Ectodermal cell (in vitro differentiated cells): ENCODE data around the gene RBMS3.
"Not testable (repeated sequence)": the region's sequence is repeated elsewhere in the genome, so short reads cannot be mapped to it uniquely, and the experiment has no call there.

Experiments
- H3K27ac ChIP-seq: 2 replicates; pipeline ENCODE4 v1.7.0; 2013; ENCODE audit warnings: mild to moderate bottlenecking, low read depth, low read length; ENCODE audit not compliant: insufficient read depth, poor library complexity, severe bottlenecking
- H3K27me3 ChIP-seq: 2 replicates; pipeline ENCODE4 v1.7.0; 2013; ENCODE audit warnings: mild to moderate bottlenecking, low read length; ENCODE audit not compliant: insufficient read depth, control insufficient read depth, poor library complexity, severe bottlenecking
- H3K36me3 ChIP-seq: one replicate; pipeline ENCODE4 v1.7.0; 2013; ENCODE audit warnings: low read length; ENCODE audit not compliant: control insufficient read depth, insufficient read depth
- H3K4me1 ChIP-seq: one replicate; pipeline ENCODE4 v1.7.0; 2013; ENCODE audit warnings: low read length; ENCODE audit not compliant: control insufficient read depth, insufficient read depth
- H3K4me3 ChIP-seq: 2 replicates; pipeline ENCODE4 v1.7.0; 2013; ENCODE audit warnings: low read depth, low read length, control low read depth; ENCODE audit not compliant: insufficient read depth
- H3K9me3 ChIP-seq: 2 replicates; pipeline ENCODE4 v1.7.0; 2013; ENCODE audit warnings: mild to moderate bottlenecking, low read length, moderate library complexity; ENCODE audit not compliant: control insufficient read depth
- WGBS, 2 experiments: methylation state at CpG; one replicate each; pipeline ENCODE4 v1.1.7; 2013; ENCODE audit warnings: missing lambda C conversion rate in 2 of 2; 5-methylcytosine and 5-hydroxymethylcytosine counted together

The RBMS3 gene

GRCh38 chr3:29319798-29320197, 38.9 kb downstream of the RBMS3 start:
- Histone ChIP-seq H3K4me1 (no peaks in the 10 kb centered on the region), H3K36me3 (no peaks in the 10 kb centered on the region), H3K27ac (no peak overlapping the region), H3K9me3 (no peaks in the 10 kb centered on the region), H3K27me3 (no peaks in the 10 kb centered on the region), H3K4me3 (no peak overlapping the region)
- WGBS, 2 experiments = 87 to 94% methylated on average over 2 of the region's 2 CpGs

DNA sequence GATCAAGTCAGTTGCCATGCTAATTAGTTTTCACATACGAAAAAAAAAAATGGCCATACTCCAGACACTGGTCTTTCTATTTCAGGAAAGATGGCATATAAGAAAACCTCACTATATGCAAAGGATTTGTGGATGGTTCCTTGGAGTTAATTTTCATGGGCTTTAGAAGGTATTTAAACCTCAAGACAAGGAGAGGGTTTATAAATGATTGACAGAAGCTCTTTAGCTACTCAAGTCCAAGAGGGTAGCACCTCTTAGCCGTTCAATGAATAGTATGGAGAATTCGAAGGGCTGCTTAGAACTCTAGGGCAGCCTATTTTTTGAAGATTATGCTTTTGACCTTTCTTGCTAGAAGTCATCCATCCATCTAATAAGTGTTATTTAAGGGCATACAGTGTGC, 41.7 kb downstream of the RBMS3 start:
- Histone ChIP-seq H3K36me3 (no peaks in the 10 kb centered on the region), H3K27me3 (no peaks in the 10 kb centered on the region), H3K4me1 (no peaks in the 10 kb centered on the region), H3K4me3 (no peak overlapping the region), H3K27ac (no peak overlapping the region), H3K9me3 (no peaks in the 10 kb centered on the region)
- 86 to 87% methylated on average over 3 of the region's 3 CpGs for WGBS, 2 experiments

GRCh38 chr3:29324180-29324651, 43.3 kb downstream of the RBMS3 start:
- H3K9me3 ChIP-seq = no peaks in the 10 kb centered on the region
- no peaks in the 10 kb centered on the region for H3K36me3 ChIP-seq
- H3K4me3 ChIP-seq = no peak overlapping the region
- no peaks in the 10 kb centered on the region for H3K27me3 ChIP-seq
- H3K27ac ChIP-seq = no peak overlapping the region
- 94 to 95% methylated on average over 5 of the region's 5 CpGs for WGBS, 2 experiments
- no peaks in the 10 kb centered on the region for H3K4me1 ChIP-seq

DNA sequence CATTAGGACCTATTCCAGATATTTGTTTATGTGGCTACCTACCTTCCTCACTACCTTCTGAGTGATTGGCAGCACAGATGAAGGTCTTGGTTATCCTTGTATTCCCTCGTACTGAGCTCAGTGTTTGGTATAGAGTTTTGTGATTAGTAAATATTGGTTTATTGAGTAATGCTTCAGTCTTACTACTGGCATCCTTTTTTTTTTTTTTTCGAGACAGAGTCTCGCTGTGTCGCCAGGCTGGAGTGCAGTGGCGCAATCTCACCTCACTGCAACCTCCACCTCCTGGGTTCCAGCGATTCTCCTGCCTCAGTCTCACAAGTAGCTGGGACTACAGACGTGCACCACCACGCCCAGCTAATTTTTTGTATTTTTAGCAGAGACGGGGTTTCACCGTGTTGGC, 45.7 kb downstream of the RBMS3 start:
- not testable (repeated sequence) for H3K27me3 ChIP-seq, H3K9me3 ChIP-seq, H3K36me3 ChIP-seq, H3K4me3 ChIP-seq, H3K27ac ChIP-seq, H3K4me1 ChIP-seq
- 92 to 94% methylated on average over 10 of the region's 10 CpGs for WGBS, 2 experiments

- Histone ChIP-seq H3K27me3 (no peaks in the 10 kb centered on the region), H3K27ac (no peak overlapping the region), H3K4me1 (no peaks in the 10 kb centered on the region), H3K4me3 (no peak overlapping the region), H3K36me3 (no peaks in the 10 kb centered on the region), H3K9me3 (no peaks in the 10 kb centered on the region)
- 87 to 96% methylated on average over 2 to 3 of the region's 4 CpGs for WGBS, 2 experiments
Measured at GRCh38 chr3:29329986-29330890, 49.4 kb downstream of the RBMS3 start.

DNA sequence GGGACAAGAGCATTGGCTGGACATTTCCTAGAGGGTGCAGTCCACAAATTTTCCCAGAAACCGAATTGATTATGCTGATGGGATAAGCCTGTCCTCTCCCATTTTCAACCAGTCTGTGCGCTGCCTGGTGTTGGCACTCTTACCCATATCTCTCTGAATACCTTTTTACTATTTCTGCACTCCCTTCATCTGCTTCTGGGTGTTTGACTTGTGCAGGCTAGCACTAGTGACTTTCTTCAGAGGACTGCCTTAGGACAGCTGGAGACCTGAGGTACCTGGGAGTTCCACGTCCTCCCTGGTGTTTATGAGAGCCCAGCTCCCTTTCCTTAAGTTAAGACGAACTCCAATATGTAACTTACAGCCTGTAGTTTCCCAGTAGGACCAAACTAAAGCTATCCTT, 50.2 kb downstream of the RBMS3 start:
- Histone ChIP-seq H3K27me3 (no peaks in the 10 kb centered on the region), H3K27ac (no peak overlapping the region), H3K9me3 (no peaks in the 10 kb centered on the region), H3K36me3 (no peaks in the 10 kb centered on the region), H3K4me3 (no peak overlapping the region), H3K4me1 (no peaks in the 10 kb centered on the region)
- WGBS, 2 experiments = 86 to 89% methylated on average over 4 of the region's 4 CpGs

DNA sequence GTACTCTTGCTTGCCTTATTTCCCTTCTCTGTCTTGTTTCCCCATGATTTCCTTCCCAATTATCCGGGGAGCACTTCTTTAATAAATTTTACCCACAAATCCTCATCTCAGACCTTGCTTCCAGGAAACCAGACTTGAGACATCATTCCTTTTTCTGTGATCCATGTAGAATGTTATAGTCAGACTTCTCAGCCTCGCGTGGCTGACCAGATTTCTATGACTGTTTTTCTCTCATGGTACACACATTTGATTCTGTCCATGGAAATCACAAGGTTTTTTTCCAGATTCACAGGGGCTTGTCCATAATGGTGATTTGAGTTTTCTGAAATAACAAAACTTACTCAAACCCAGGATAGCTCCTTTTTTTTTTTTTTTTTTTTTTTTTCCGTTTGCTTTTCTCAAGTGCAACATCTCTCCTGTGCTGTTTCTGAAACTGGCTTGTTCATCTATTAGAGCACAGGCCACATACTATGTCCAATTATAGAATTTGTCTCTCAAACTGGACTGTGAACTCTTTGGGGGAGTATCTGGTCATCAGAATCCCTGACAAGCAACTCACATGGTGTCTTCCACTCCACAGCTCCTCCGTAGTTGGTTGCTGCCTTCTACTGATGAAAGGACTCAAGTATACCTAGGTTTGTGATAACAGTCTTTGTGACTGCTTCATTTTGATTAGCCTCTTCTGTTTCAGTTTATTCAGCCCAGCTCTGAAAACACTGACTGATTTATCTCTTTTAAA, 50.8 kb downstream of the RBMS3 start:
- no peak overlapping the region for H3K27ac ChIP-seq
- no peaks in the 10 kb centered on the region for H3K4me1 ChIP-seq
- WGBS, 2 experiments = 96 to 100% methylated on average over 4 of the region's 5 CpGs
- H3K4me3 ChIP-seq = no peak overlapping the region
- no peaks in the 10 kb centered on the region for H3K9me3 ChIP-seq
- H3K36me3 ChIP-seq = no peaks in the 10 kb centered on the region
- no peaks in the 10 kb centered on the region for H3K27me3 ChIP-seq

DNA sequence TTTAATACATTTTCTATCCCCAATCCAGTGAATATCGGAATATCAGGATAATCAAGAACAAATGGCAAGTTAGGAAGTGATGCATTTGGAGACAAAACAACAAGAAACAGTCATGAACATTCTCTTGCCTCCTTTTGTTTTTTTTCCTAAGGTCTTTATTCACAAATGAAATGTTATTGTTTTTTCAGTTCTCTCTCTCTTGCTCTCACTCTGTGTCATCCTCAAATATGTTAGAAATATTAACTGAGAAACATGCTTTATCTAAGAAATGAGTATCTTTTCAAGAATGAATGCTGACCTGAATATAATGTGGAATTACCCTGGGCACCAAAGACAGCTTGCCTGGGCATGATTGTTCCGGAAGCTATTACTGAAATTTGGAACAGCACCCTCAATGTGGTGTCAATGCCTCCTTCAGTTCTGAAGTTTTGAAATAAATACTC, 51.3 kb downstream of the RBMS3 start:
- no peaks in the 10 kb centered on the region for H3K27me3 ChIP-seq
- no peak overlapping the region for H3K27ac ChIP-seq
- 89 to 95% methylated on average over 2 of the region's 2 CpGs for WGBS, 2 experiments
- H3K9me3 ChIP-seq = no peaks in the 10 kb centered on the region
- no peaks in the 10 kb centered on the region for H3K36me3 ChIP-seq
- H3K4me3 ChIP-seq = no peak overlapping the region
- H3K4me1 ChIP-seq = no peaks in the 10 kb centered on the region

DNA sequence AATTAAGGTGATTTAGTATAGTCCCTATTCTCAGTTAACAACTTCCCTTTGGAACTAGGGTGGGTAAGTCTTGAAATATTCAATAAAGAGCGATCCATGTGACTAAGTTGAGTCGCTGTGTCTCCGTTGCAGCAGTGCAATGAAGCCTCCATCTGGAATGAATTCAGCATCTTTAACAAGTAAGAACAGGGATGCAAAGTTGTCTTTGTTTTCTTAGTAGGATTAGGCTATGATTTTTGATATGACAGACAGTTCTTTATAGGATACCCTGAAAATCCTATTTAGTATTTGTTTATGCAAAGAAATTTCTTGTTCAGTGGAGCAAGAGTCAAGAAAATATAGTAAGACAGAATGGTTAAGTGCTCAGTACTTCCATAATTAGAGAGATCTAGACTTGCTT, 52.7 kb downstream of the RBMS3 start:
- Histone ChIP-seq H3K27me3 (no peaks in the 10 kb centered on the region), H3K36me3 (no peaks in the 10 kb centered on the region), H3K4me3 (no peak overlapping the region), H3K27ac (no peak overlapping the region), H3K4me1 (no peaks in the 10 kb centered on the region), H3K9me3 (no peaks in the 10 kb centered on the region)
- WGBS, 2 experiments = 96% methylated on average over 3 of the region's 3 CpGs

GRCh38 chr3:29334706-29335105, 53.8 kb downstream of the RBMS3 start:
- no peak overlapping the region for H3K4me3 ChIP-seq
- no peak overlapping the region for H3K27ac ChIP-seq
- H3K9me3 ChIP-seq = no peaks in the 10 kb centered on the region

More at GRCh38 chr3:29334706-29335105, 53.8 kb downstream of the RBMS3 start:
- WGBS, 2 experiments = 96 to 100% methylated on average over 3 of the region's 3 CpGs
- H3K4me1 ChIP-seq = no peaks in the 10 kb centered on the region
- no peaks in the 10 kb centered on the region for H3K36me3 ChIP-seq
- H3K27me3 ChIP-seq = no peaks in the 10 kb centered on the region
